Measurements from ENCODE around the gene MAMLD1. TPM values are rescaled to one million over a fixed set of nuclear protein-coding genes. Genes with fewer than 3 reads are reported as not detected.

MAMLD1 gene
- total RNA-seq, 1 donor, result 3.3 TPM

GRCh38 chrX:150455215-150455608, 92.1 kb downstream of the MAMLD1 start:
- Histone ChIP-seq H3K36me3 (ENCODE audit: insufficient read depth, low read length) (no peaks in the 10 kb centered on the region), H3K27ac (ENCODE audit: low read depth, low read length) (no peak overlapping the region), H3K79me2 (ENCODE audit: insufficient read depth, low read length) (no peaks in the 10 kb centered on the region), H2AFZ (ENCODE audit: low read length) (no peak overlapping the region), H3K9me3 (ENCODE audit: low read depth, low read length) (no peaks in the 10 kb centered on the region), H3K27me3 (ENCODE audit: insufficient read depth, low read length) (no peaks in the 10 kb centered on the region), H3K4me2 (ENCODE audit: insufficient read depth, low read length) (no peak overlapping the region), H3K4me3 (ENCODE audit: insufficient read depth, low read length) (no peak overlapping the region), H3K4me1 (ENCODE audit: insufficient read depth, low read length) (no peaks in the 10 kb centered on the region), H4K20me1 (ENCODE audit: insufficient read depth, low read length) (no peaks in the 10 kb centered on the region)
- TF ChIP-seq, protein P1, sequence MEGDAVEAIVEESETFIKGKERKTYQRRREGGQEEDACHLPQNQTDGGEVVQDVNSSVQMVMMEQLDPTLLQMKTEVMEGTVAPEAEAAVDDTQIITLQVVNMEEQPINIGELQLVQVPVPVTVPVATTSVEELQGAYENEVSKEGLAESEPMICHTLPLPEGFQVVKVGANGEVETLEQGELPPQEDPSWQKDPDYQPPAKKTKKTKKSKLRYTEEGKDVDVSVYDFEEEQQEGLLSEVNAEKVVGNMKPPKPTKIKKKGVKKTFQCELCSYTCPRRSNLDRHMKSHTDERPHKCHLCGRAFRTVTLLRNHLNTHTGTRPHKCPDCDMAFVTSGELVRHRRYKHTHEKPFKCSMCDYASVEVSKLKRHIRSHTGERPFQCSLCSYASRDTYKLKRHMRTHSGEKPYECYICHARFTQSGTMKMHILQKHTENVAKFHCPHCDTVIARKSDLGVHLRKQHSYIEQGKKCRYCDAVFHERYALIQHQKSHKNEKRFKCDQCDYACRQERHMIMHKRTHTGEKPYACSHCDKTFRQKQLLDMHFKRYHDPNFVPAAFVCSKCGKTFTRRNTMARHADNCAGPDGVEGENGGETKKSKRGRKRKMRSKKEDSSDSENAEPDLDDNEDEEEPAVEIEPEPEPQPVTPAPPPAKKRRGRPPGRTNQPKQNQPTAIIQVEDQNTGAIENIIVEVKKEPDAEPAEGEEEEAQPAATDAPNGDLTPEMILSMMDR (IDR thresholded peaks at IDR 0.05; ENCODE audit: extremely low read depth, low read depth, low read length), result no peak
- no peak for DNase-seq (ENCODE audit: insufficient read length, low spot score, missing footprints)

DNA sequence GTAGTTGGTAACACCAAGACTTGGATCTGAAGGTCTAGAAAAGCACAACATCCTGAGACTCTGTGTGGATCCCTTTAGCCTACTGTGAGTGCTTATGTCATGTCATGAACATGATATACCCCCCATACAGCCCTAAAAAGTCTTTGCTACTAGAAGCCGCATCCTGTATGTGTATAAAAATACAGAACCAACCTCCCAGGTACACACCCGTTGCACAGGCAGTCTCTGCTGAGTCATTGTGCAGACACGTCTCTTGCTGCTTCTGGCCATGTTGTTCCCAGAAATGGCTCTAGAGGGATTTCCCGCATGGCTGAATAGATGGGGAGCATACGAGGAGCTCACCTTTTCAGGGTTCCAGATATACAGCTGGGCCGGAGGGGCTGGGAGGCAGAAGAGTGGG, 93.3 kb downstream of the MAMLD1 start:
- Histone ChIP-seq H3K79me2 (ENCODE audit: insufficient read depth, low read length) (no peaks in the 10 kb centered on the region), H3K4me3 (ENCODE audit: insufficient read depth, low read length) (no peak overlapping the region), H3K4me1 (ENCODE audit: insufficient read depth, low read length) (no peaks in the 10 kb centered on the region), H3K4me2 (ENCODE audit: insufficient read depth, low read length) (no peak overlapping the region), H3K27ac (ENCODE audit: low read depth, low read length) (no peak overlapping the region), H4K20me1 (ENCODE audit: insufficient read depth, low read length) (no peaks in the 10 kb centered on the region), H3K9me3 (ENCODE audit: low read depth, low read length) (no peaks in the 10 kb centered on the region), H3K27me3 (ENCODE audit: insufficient read depth, low read length) (no peaks in the 10 kb centered on the region), H2AFZ (ENCODE audit: low read length) (no peak overlapping the region), H3K36me3 (ENCODE audit: insufficient read depth, low read length) (no peaks in the 10 kb centered on the region)
- TF ChIP-seq, protein P1 (IDR thresholded peaks at IDR 0.05; ENCODE audit: extremely low read depth, low read depth, low read length), result no peak
- DNase-seq (ENCODE audit: insufficient read length, low spot score, missing footprints), result no peak

- Histone ChIP-seq H2AFZ (ENCODE audit: low read length) (no peak overlapping the region), H3K4me3 (ENCODE audit: insufficient read depth, low read length) (no peak overlapping the region), H3K9me3 (ENCODE audit: low read depth, low read length) (no peaks in the 10 kb centered on the region), H3K36me3 (ENCODE audit: insufficient read depth, low read length) (no peaks in the 10 kb centered on the region), H3K27me3 (ENCODE audit: insufficient read depth, low read length) (no peaks in the 10 kb centered on the region), H3K4me1 (ENCODE audit: insufficient read depth, low read length) (no peaks in the 10 kb centered on the region), H3K27ac (ENCODE audit: low read depth, low read length) (no peak overlapping the region), H3K4me2 (ENCODE audit: insufficient read depth, low read length) (no peak overlapping the region), H3K79me2 (ENCODE audit: insufficient read depth, low read length) (no peaks in the 10 kb centered on the region), H4K20me1 (ENCODE audit: insufficient read depth, low read length) (no peaks in the 10 kb centered on the region)
- DNase-seq (ENCODE audit: insufficient read length, low spot score, missing footprints), result no peak
- TF ChIP-seq, protein P1 (IDR thresholded peaks at IDR 0.05; ENCODE audit: extremely low read depth, low read depth, low read length), result no peak
These were observed 93.8 kb downstream of the MAMLD1 start for GRCh38 chrX:150456941-150457340.

- Histone ChIP-seq H3K27ac (ENCODE audit: low read depth, low read length) (no peak overlapping the region), H3K4me1 (ENCODE audit: insufficient read depth, low read length) (no peaks in the 10 kb centered on the region), H3K9me3 (ENCODE audit: low read depth, low read length) (no peaks in the 10 kb centered on the region), H2AFZ (ENCODE audit: low read length) (no peak overlapping the region), H3K27me3 (ENCODE audit: insufficient read depth, low read length) (no peaks in the 10 kb centered on the region), H3K4me3 (ENCODE audit: insufficient read depth, low read length) (no peak overlapping the region), H4K20me1 (ENCODE audit: insufficient read depth, low read length) (no peaks in the 10 kb centered on the region), H3K4me2 (ENCODE audit: insufficient read depth, low read length) (no peak overlapping the region), H3K79me2 (ENCODE audit: insufficient read depth, low read length) (no peaks in the 10 kb centered on the region), H3K36me3 (ENCODE audit: insufficient read depth, low read length) (no peaks in the 10 kb centered on the region)
- TF ChIP-seq, protein P1 (IDR thresholded peaks at IDR 0.05; ENCODE audit: extremely low read depth, low read depth, low read length), result no peak
- no peak for DNase-seq (ENCODE audit: insufficient read length, low spot score, missing footprints)
These were observed 96.1 kb downstream of the MAMLD1 start for GRCh38 chrX:150459196-150459595.

Measured in osteoblast (primary cell).